AG04449 (cell line): Measurements from ENCODE around the gene IQGAP2.
A peak's percentile ranks its signal among the peaks of the same experiment; 100 is the strongest.
"Not testable (repeated sequence)": the region's sequence is repeated elsewhere in the genome, so short reads cannot be mapped to it uniquely, and the experiment has no call there.

Source experiments
- CTCF ChIA-PET: fragments of 350-600 bp; formaldehyde crosslinking; extraction: SDS; loops from one replicate; lab custom pipeline; 2021; ENCODE audit warnings: antibody characterized with exemption; lab: Yijun Ruan, JAX
- POLR2A ChIA-PET: fragments of 400-600, 350-600 bp; formaldehyde crosslinking; extraction: SDS; loops from one replicate; lab custom pipeline; 2020; ENCODE audit warnings: antibody characterized with exemption, inconsistent platforms; lab: Yijun Ruan, JAX
- DNase-seq: peaks from one replicate; pipeline ENCODE4 v3.0.0-alpha.2; 2010; ENCODE audit warnings: low read depth, low spot score
- H3K4me3 ChIP-seq: 2 replicates; pipeline ENCODE4 v1.5.1; 2011; ENCODE audit warnings: low read depth, mild to moderate bottlenecking, control low read depth, low read length
- TF ChIP-seq, protein P1 (sequence below): IDR thresholded peaks from one replicate; pipeline ENCODE4 v1.5.1; 2011; ENCODE audit warnings: mild to moderate bottlenecking, moderate library complexity, low read length, control low read depth, inconsistent platforms; ENCODE audit not compliant: insufficient read depth; ENCODE audit errors: missing control alignments

The IQGAP2 gene

DNA sequence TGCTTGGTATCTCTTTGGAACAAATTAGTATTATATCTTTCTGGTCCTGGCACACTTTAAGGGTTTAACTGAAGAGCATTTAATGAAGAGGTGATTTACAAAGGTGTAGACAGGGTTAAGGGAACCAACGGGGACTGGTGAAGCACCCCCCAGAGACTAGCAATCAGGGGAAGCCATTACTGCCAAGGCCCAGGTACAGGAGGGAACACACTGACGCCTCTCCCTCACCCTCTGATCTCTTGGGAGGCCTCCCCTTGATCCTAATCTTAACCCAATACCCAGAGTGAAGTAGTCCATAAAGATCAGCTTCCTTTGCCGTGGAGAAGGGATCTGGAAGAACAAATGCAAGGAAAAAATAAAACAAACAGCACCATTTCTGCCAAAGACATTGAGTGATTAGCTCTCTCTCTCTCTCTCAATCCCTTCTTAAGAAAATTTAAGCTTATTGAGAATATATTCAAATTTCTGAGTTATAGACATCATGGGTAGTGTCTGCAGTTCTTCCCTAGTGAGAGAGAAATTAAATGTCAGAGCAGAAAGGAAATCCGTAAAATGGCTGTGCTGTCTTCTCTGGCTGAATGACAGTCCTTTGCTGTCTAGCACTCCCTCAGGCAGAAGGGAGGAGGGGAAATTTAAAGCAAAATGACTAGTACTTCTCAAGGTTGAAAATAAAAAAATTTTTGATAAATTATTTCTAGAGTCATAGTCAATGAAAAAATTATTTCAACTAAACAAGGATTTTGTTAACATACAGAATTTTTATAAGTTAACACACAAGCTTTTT lies 332.9 kb downstream of the IQGAP2 start:
- DNase-seq = no peak
- H3K4me3 ChIP-seq = no peak overlapping the region
- ChIA-PET CTCF (interaction anchor here (1.9 kb wide), 1 partner anchor 39 kb away, joined by 8 read pairs; no protein-coding TSS in a partner anchor), POLR2A (no interaction called here)
- TF ChIP-seq, protein P1, sequence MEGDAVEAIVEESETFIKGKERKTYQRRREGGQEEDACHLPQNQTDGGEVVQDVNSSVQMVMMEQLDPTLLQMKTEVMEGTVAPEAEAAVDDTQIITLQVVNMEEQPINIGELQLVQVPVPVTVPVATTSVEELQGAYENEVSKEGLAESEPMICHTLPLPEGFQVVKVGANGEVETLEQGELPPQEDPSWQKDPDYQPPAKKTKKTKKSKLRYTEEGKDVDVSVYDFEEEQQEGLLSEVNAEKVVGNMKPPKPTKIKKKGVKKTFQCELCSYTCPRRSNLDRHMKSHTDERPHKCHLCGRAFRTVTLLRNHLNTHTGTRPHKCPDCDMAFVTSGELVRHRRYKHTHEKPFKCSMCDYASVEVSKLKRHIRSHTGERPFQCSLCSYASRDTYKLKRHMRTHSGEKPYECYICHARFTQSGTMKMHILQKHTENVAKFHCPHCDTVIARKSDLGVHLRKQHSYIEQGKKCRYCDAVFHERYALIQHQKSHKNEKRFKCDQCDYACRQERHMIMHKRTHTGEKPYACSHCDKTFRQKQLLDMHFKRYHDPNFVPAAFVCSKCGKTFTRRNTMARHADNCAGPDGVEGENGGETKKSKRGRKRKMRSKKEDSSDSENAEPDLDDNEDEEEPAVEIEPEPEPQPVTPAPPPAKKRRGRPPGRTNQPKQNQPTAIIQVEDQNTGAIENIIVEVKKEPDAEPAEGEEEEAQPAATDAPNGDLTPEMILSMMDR = no peak

DNA sequence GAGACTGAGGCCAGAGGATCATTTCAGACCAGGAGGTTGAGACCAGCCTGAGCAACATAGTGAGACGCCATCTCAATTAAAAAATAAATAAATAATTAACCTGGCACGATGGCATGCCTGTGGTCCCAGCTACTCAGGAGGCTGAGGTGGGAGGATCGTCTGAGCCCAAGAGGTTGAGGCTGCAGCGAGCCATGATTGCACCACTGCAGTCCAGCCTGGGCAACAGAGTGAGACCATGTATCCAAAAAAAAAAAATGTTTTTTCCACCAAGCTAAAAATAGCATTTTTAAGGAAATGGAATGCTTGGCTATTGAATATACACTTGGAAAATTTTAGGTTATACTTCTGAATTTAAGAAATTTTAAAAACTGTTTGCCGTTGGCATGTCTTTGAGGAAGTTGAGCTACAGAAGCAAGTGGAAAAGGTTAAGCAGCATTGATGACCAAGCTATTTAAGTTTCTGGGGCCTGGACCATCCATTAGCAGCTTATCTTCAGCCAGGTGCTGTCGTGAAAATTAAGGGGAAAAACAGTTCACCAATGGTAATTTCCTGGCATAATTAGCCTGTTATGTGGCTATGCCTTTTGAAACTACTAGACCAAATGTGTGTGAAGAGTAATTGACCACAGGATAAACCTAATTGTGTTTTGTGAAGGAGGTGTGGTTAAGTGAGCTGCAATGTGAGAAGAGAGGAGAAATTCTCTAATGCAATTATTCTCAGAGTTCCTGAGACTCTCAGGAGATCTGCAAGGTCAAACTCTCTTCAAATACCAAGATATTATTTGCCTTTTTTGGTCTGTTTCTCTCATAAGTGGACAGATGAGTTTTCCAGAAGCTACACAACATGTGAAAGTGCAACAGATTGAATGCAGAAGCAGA lies 333.8 kb downstream of the IQGAP2 start:
- H3K4me3 ChIP-seq = no peak overlapping the region
- TF ChIP-seq, protein P1 = no peak
- DNase-seq = no peak
- CTCF ChIA-PET = interaction anchor here (0.7 to 2.2 kb wide), 6 partner anchors 11 to 219 kb away, joined by 3 to 8 read pairs (median 5); no protein-coding TSS in a partner anchor
- POLR2A ChIA-PET = no interaction called here

DNA sequence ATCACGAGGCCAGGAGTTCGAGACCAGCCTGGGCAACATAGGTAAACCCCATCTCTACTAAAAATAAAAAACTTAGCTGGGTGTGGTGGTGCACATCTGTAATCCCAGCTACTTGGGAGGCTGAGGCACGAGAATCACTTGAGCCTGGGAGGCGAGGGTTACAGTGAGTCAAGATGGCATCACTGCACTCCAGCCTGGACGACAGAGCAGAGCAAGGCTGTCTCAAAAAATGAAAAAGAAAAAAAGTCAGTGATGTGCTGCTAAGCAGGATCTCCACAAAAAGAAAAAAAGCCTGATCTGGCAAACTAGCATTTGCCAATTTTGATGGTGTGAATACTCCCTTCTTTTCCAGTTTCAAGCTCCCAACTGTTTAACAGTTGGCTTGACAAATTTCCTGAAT lies 334.8 kb downstream of the IQGAP2 start:
- TF ChIP-seq, protein P1 = no peak
- no peak overlapping the region for H3K4me3 ChIP-seq
- DNase-seq = no peak
- ChIA-PET POLR2A (no interaction called here), CTCF (interaction anchor here (1.0 to 2.2 kb wide), 3 partner anchors 21 to 136 kb away, joined by 3 to 8 read pairs (median 6); no protein-coding TSS in a partner anchor)

DNA sequence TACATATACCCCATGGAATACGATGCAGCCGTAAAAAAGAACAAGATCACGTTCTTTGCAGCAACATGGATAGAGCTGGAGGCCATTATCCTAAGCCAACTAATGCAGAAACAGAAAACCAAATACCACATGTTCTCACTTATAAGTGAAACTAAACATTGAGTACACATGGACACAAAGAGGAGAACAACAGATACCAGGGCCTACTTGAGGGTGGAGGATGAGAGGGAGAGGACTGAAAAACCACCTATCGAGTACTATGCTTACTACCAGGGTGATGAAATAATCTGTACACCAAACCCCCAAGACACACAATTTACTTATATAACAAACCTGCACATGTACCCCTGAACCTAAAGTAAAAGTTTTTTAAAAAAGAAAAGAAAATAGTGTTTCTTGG lies 338.4 kb downstream of the IQGAP2 start:
- DNase-seq, H3K4me3 ChIP-seq, POLR2A ChIA-PET: not testable (repeated sequence)
- CTCF ChIA-PET = interaction anchor here (1.5 to 3.8 kb wide), 2 partner anchors 25 to 33 kb away, joined by 3 to 20 read pairs; no protein-coding TSS in a partner anchor

DNA sequence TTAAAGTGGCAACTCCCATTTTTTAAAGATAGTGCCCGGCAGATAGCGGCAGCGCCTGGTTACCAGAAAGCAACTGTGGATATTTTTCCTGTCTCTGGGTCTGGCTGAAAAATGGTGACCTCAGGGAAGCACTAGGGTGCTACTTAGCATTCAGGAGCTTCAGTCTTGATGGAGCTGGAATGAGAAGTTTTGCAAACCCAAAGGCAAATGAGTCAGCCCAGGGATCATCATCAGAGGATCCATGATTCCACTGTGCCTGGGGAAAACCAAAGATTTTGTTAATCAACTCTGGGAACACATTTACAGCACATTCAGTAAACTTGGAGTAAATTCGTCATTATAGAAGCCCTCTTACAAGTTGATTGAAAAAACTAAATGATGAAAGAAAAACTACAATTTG lies 339.5 kb downstream of the IQGAP2 start:
- CTCF ChIA-PET = interaction anchor here (0.6 to 0.7 kb wide), 2 partner anchors 25 to 32 kb away, joined by 3 read pairs; no protein-coding TSS in a partner anchor
- TF ChIP-seq, protein P1 = no peak
- H3K4me3 ChIP-seq = no peak overlapping the region
- DNase-seq = peak; percentile 10
- POLR2A ChIA-PET = no interaction called here

- POLR2A ChIA-PET = no interaction called here
- CTCF ChIA-PET = interaction anchor here (1.2 to 2.6 kb wide), 3 partner anchors 19 to 143 kb away, joined by 3 to 15 read pairs (median 3); no protein-coding TSS in a partner anchor
Measured at GRCh38 chr5:76744632-76745031, 341.5 kb downstream of the IQGAP2 start.

More at GRCh38 chr5:76744632-76745031, 341.5 kb downstream of the IQGAP2 start:
- no peak overlapping the region for H3K4me3 ChIP-seq
- no peak for DNase-seq
- TF ChIP-seq, protein P1 = no peak
